Cortex of kidney (tissue), 1 donor: ENCODE data around the gene UNC5A.
"Not testable (repeated sequence)": the region's sequence is repeated elsewhere in the genome, so short reads cannot be mapped to it uniquely, and the experiment has no call there.

Source experiments
- DNase-seq: peaks from one replicate; lab custom pipeline; 2025; lab: John Stamatoyannopoulos, UW

UNC5A gene

GRCh38 chr5:176864755-176865154 is 54.4 kb downstream of the UNC5A start:
- no peak for DNase-seq

- no peak for DNase-seq
These were observed 55.6 kb downstream of the UNC5A start for GRCh38 chr5:176865964-176866363.

- DNase-seq, result no peak
These were observed 56.5 kb downstream of the UNC5A start for GRCh38 chr5:176866707-176867310.

GRCh38 chr5:176868126-176868525 is 57.8 kb downstream of the UNC5A start:
- DNase-seq, result no peak

- DNase-seq, result no peak
These were observed 58.4 kb downstream of the UNC5A start for GRCh38 chr5:176868731-176869130.

GRCh38 chr5:176869501-176870109 is 59.2 kb downstream of the UNC5A start:
- no peak for DNase-seq

GRCh38 chr5:176870110-176870591 is 59.8 kb downstream of the UNC5A start:
- DNase-seq, result no peak

GRCh38 chr5:176870644-176871043 is 60.3 kb downstream of the UNC5A start:
- DNase-seq, result not testable (repeated sequence)

- not testable (repeated sequence) for DNase-seq
These were observed 62.2 kb downstream of the UNC5A start for GRCh38 chr5:176872586-176872985.

GRCh38 chr5:176873011-176873410 is 62.7 kb downstream of the UNC5A start:
- not testable (repeated sequence) for DNase-seq

- DNase-seq, result no peak
These were observed 63.3 kb downstream of the UNC5A start for GRCh38 chr5:176873541-176874172.

- no peak for DNase-seq
These were observed 63.9 kb downstream of the UNC5A start for GRCh38 chr5:176874198-176874780.

- no peak for DNase-seq
These were observed 64.7 kb downstream of the UNC5A start for GRCh38 chr5:176875014-176875550.

GRCh38 chr5:176875783-176876505 is 65.6 kb downstream of the UNC5A start:
- DNase-seq, result no peak

- DNase-seq, result no peak
These were observed 66.4 kb downstream of the UNC5A start for GRCh38 chr5:176876506-176877431.

GRCh38 chr5:176877793-176878331 is 67.5 kb downstream of the UNC5A start:
- no peak for DNase-seq

- DNase-seq, result no peak
These were observed 68.1 kb downstream of the UNC5A start for GRCh38 chr5:176878463-176878862.

GRCh38 chr5:176878906-176879662 is 68.7 kb downstream of the UNC5A start:
- DNase-seq, result no peak

GRCh38 chr5:176879663-176880361 is 69.5 kb downstream of the UNC5A start:
- no peak for DNase-seq
